GM11168 (cell line): ENCODE measurements around the gene SERINC2.
"Not testable (repeated sequence)": the region's sequence is repeated elsewhere in the genome, so short reads cannot be mapped to it uniquely, and the experiment has no call there.

Experiments used
- in situ Hi-C: fragments of 300-500 bp; cut with MboI; formaldehyde crosslinking; loops from one replicate; pipeline ENCODE4 v1.12.0; 2022; ENCODE audit warnings: low sequenced_read_pairs; ENCODE audit not compliant: unreplicated experiment

The SERINC2 gene

DNA sequence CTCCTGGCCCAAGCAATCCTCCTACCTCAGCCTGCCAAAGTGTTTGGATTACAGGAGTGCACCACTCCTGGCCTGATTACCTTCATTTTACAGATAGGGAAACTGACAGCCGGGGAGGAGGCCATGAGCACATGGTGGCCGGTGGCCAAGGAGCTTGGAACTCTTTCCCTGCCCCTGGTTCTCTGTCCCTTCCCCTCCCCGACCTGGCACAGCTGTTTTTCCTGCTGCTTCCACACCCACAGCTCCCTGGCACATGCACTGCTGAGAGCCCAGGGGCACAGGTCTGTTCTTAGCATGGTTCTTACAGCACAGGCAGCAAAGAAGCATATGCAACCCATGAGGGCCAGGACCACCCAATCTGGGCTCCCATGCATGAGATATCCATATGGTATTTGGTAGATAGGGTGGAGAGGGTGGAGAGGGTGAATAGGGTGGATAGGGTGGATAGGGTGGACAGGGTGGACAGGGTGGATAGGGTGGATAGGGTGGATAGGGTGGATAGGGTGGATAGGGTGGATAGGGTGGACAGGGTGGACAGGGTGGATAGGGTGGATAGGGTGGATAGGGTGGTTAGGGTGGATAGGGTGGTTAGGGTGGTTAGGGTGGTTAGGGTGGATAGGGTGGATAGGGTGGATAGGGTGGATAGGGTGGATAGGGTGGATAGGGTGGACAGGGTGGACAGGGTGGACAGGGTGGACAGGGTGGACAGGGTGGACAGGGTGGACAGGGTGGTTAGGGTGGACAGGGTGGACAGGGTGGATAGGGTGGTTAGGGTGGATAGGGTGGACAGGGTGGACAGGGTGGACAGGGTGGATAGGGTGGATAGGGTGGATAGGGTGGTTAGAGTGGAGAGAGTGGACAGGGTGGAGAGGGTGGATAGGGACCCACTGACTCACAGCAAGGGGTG is 18.6 kb downstream of the SERINC2 start:
- in situ Hi-C loops: not testable (repeated sequence)

DNA sequence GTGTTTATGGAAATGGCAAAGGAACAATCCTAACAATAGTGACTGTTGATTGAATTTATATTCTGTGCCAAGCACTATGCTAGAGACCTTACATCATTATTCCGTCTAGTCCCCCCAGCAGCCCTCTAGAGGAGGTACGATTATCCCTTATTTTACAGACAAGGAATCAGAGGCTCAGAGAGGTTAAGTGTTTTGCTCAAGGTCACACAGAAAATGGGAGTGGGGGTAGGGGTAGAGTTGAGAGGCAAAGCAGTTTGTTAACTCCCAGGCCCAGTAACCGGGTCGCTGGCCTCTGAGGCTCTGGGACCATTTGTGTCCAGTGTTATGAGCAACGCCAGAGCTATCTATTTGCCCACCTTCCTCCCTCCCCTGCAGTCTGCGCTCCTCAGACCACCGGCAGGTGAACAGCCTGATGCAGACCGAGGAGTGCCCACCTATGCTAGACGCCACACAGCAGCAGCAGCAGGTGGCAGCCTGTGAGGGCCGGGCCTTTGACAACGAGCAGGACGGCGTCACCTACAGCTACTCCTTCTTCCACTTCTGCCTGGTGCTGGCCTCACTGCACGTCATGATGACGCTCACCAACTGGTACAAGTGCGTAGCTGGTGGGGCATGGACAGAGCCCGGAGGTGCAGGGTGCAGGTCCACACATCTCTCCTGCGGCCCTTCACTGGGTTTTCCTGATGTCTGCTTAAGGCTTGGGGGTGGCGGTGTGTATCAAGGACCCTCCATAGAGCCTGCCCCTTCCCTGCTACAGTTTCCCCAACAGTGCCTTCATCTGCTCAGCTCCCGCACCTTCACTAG is 19.8 kb downstream of the SERINC2 start:
- in situ Hi-C loops: no loop called here

DNA sequence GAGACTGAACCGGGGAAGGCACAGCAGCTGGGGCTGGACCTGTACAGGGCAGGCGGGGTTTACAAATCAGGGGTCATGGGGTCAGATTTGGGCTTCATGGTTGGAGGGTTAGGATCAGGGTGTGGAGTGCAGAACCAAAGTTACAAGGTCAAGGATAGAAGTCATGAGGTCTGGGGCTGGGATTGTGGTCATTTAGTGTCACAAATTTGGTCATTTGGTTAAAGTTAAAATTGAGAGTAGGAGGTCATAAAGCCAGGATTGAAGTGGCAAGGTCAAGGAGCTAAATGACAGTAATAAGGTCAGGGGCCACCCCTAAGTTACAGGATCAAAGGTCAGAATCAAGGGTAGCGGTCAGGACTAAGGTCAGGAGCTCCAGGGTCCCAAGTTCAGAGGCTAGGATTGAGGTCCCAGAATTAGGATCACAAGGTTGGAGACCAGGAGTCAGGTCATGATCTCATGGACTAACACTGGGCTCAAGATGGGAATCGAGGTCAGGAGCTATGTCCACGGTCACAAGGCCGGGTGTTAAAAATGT is 20.4 kb downstream of the SERINC2 start:
- in situ Hi-C loops: no loop called here

DNA sequence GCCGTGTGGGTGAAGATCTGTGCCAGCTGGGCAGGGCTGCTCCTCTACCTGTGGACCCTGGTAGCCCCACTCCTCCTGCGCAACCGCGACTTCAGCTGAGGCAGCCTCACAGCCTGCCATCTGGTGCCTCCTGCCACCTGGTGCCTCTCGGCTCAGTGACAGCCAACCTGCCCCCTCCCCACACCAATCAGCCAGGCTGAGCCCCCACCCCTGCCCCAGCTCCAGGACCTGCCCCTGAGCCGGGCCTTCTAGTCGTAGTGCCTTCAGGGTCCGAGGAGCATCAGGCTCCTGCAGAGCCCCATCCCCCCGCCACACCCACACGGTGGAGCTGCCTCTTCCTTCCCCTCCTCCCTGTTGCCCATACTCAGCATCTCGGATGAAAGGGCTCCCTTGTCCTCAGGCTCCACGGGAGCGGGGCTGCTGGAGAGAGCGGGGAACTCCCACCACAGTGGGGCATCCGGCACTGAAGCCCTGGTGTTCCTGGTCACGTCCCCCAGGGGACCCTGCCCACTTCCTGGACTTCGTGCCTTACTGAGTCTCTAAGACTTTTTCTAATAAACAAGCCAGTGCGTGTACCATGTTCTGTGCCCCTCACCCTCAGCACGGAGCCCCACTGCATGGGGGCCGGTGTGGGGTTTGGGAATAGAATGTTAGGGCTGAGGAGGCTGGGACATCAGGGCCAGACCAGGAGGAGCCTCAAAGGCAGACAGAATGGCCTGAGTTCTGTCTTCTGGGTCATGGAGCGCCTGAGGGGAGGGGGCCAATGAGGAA is 21.3 kb downstream of the SERINC2 start:
- in situ Hi-C loops: no loop called here

DNA sequence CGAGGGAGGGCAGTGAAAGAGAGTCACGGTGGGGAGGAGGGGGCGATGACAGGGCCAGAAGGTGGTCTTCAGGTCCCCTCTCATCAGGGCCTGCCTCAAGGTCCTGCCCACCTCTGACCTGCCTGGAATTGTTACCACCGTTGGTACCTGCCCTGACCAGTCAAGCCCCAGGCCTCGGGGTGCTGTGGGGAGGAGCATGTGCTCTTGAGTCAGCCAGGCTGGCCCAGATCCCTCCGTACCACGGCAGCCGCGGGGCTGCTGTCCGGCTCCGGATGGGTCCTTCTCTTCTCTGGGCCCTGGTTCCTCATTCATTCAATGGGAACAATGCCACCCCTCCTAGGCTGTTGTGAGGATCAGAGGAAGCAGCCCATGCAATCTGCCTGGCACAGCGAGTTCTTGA is 22.0 kb downstream of the SERINC2 start:
- in situ Hi-C loops: no loop called here

DNA sequence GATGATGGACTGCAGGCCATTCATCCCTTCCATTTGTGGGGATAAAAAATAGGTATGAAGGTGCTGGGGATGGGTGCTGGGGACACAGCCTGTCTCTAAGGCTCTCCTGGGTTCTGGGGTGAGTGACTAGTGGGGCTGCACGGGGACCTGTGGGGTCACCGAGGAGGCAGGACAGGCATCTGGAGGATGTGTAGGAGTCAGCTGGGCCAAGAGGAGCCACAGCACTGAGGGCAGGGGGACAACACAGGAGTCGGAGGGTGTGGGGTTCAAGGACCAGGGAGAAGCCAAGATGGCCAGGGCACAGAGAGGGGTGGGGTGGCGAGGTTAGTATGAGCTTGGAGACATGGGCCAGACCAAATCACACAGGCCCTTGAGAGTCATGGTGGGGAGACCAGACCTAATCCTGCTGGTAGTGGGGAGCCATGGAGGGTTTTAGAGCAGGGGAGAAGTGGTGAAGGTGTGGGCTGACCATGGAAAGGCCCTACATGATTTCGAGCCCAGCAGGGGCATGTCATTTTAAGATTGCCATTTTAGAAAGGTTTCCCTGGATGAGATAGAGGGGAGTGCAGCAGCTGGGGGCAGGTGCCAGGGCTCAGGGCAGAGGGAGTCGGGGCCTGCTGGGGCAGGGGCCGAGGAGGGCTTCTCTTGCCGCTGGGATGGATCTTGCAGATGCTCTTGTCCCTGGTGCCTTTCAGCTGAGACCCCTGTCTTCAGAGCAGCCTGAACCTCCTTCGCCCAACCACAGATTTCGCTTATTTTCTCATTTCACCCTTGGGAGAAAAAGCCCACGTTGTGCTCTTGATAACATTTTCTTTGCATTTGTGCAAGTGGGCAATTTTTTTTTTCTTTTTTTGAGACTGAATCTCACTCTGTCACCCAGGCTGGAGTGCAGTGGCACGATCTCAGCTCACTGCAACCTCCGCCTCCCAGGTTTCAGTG is 22.7 kb downstream of the SERINC2 start:
- in situ Hi-C loops: no loop called here

DNA sequence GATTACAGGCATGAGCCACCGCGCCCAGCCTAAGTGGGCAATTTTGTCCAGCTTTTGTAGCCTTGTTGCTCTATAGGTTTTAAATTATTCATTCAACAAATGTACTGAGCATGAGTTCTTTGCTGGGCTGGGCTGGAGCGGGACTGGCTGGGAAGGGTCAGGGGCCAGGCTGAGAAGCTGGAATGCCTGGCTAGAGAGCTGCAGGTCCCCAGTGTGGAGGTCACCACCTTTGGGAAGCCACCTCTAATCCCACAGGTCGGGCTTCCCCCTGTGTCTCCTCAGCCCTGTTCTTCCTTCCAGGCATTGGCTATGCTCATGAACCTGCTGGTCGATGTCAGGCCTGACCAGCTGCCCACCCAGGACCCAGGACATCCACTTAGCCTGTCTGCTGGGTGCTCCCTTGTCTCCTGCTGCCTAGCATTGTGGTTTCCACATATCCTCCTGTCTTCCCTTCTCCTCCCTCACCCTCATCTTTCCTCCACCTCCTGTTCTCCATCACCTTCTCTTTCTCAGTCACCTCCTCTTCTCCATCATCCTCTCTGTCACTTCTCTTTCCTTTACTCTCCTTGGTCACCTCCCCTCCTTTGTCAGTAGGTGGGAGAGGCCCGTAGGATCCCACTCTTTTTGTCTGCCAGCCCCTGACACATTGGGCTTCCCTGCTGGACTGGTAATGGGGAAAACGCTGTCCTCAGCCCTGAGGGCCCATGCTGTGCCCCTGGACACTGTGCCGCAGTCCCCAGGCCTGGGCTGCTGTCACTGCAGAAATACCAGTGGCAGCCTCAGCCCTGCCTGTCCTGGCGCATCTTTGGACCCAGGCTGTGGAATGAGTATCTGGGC is 23.8 kb downstream of the SERINC2 start:
- in situ Hi-C loops: no loop called here

DNA sequence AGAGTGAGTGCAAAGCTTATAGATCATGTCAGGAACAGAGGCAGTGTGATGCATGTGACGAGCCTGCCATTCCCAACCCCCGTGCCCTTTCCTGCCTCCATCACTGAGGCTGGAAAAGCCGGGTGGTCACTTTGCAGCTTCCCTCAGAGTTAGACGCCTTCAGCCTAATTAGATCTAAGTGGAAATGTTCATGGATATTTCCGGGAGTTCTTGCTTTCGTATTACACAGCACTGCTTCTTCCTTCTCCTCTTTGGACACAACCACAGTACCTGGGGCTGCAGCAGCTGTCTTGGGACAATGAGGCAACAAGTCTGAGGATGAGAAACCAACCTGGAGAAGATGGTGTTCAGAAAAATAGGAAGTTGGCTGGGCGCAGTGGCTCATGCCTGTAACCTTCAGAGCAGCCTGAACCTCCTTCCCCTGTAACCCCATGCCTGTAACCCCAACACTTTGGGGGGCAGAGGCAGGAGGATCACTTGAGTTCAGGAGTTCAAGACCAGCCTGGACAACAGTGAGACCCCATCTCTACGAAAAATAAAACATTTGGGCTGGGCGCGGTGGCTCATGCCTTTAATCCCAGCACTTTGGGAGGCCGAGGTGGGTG is 24.5 kb downstream of the SERINC2 start:
- in situ Hi-C loops: no loop called here

DNA sequence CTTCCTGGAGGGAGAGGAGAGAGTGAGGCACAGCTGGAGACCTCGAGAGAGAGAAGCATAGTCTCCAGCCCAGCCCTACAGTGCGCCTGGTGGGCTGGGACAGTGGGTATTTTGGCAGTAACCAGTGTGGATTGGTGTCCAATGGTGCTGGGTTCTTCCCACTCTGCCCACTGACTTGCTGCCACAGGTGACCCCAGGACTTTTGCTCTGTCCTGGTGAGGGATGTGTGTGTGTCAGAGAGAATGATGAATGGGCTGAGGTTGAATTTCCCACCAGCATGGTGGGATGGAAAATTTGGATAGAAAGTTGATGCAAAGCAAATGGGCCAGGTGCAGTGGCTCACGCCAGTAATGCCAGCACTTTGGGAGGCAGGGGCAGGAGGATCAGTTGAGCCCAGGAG is 26.3 kb downstream of the SERINC2 start:
- in situ Hi-C loops: no loop called here

DNA sequence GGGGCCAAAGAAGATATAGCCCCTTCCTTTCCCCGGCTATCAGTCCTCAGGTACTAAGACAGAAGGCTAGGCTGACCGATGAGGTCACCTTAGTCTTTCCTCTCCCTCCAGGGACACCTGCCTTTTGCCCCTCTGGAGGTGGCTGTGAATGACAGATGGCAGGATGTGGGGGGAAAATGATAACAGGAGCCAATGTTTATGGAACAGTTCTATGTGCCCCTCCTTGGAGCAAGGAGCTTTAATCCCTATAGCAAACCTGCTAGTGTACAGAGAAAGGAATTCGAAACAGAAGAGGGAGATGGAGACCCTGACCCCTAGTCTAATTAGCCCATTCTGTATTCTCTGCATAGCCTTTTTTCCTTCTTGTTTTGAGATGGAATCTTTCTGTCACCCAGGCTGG is 28.1 kb downstream of the SERINC2 start:
- in situ Hi-C loops: no loop called here

DNA sequence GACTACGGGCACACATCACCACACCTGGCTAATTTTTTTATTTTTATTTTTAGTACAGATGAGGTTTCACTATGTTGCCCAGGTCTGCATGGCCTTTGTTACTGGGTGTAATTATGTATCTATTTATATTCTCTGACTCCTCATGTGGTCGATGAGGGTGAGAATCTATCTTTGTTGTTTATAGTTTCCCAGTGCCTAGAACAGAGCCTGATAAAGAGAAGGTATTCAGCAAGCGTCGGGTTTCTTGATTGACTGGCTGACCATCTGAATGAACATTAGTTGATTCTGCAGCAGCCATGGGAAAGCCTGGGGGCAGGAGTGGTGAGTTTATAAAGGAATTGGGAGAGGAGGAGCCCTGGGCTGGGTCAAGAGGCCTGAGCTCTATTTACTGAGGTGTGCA is 28.5 kb downstream of the SERINC2 start:
- in situ Hi-C loops: no loop called here

DNA sequence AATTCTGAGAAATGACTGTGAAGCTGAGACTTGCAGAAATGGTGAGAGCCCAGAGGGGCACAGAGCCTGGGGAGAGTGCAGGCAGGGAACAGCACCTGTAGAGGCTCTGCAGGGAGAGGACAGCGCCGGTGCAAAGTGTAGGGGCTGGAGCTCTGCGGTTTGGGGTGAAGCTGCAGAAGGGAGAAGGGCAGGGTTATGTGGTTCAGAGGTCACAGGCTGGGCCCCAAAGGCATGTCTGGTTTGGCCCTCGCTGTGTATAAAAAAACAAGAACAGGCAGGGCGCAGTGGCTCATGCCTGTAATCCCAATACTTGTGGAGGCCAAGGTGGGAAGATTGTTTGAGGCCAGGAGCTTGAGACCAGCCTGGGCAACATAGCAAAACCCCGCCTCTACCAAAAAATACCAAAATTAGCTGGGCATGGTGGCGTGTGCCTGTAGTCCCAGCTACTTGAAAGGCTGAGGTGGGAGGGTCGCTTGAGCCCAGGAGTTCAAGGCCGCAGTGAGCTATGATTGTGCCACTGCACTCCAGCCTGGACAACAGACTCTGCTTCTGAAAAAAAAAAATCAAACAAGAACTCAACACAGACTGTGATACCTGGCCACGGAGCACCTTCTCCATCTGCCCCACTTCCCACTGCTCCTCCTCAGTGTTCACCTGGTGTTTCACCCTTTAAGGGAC is 29.1 kb downstream of the SERINC2 start:
- in situ Hi-C loops: no loop called here

DNA sequence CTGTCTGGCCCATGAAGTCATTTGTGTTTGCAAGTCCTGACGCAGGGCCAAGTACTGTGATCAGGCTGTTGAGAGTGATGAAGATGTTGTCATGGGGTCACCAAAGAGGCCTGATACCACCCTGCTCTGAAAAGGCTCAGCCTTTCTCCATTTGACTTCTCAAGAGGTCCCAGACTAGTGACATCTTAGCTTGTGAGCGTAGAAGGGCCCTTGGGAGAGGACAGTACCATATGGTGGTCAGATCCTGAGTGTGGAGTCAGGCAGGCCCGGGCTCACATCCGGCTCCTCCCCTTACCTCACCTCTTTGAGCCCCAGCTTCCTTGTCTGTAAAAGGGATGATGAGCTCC is 29.6 kb downstream of the SERINC2 start:
- in situ Hi-C loops: no loop called here

DNA sequence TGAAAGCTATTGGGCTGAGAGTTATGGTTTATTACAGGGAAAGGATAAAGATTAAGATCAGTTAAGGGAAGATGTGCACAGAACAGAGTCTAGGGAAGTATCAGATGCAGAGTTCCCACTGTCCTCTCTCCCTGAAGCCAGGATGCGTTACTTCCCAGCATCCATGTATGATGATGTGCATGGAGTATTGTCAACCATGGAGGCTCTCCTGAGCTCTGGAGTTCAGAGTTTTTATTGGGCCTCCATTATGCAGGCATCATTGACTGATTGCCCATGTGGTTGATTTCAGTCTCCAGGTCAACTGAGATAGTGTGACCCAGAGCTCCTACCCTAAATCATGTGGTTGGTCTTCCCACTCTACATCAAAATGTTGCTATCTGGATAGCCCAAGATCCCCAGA is 30.7 kb downstream of the SERINC2 start:
- in situ Hi-C loops: no loop called here

DNA sequence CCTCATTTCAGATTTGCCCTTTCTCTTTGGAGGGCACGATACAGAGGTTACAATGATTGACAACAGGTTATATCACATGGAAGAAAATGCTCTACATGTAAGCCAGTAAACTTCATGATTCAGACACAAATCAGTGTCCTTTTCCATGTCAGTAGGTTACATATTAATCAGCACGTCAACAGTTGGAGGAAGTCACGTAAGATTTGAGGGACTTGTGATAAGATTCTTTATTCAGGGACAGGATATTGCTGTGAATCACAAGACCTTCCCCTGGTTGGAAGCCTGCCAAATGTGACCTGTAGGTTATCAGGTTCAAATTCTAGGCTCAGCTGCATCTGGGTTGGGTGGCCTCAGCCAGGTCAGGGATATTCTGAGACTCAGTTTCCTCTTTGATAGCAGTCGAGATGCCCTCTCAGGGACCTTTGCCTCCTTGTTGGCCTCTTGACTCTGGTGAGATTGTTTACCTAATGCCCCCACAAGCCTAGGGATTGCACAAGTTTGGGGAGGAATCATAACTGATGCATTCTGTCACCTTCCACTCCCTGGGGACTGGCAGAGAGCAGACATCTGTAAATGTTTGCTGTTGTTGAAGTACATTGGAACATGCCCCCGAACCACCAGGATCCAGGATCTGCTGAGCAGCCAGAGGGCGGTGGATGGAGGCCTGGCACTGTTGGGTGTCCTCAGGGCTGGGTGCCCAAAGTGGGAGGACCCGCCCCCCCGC is 31.9 kb downstream of the SERINC2 start:
- in situ Hi-C loops: no loop called here

DNA sequence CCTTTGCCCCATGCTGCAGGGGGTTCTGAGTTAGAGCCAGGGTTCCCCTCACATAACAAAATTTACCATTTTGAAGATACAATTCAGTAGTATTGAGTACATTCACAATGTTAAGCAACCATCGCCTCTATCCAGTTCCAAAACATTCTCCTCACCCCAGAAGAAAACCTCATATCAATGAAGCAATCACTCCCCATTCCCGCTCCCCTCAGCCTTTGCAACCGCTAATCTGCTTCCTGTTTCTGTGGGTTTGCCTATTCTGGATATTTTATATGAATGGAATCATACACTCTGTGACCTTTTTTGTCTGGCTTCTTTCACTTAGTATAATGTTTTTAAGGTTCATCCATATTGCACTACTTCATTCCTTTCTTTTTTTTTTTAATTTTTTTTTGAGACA is 32.9 kb downstream of the SERINC2 start:
- in situ Hi-C loops: no loop called here

DNA sequence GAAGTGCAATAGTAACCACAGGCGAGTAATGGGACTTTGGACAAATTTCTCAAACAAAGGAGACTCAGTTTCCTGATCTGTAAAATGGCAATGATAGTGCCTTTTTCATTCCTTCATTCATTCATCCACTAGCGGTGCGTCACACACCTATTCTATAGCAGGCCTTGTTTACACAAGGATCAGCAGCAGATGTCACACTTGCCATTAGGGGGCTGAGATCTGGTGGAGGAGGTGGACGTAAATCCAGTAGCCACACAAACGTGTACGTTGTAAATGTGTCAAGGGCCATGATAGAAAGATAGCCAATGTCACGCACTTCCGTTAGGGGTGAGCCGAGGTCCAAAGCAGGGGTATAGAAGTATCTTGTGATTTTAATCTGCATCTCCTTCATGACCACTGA is 34.2 kb downstream of the SERINC2 start:
- in situ Hi-C loops: no loop called here
